Measurements from ENCODE around the gene HSD11B2. TPM values are rescaled to one million over a fixed set of nuclear protein-coding genes. Genes with fewer than 3 reads are reported as not detected.
A peak's percentile ranks its signal among the peaks of the same experiment; 100 is the strongest.

The HSD11B2 gene
- total RNA-seq = 0.23 TPM in 1 of 2 replicates, not detected in the other

GRCh38 chr16:67430977-67431774 is at the start of gene HSD11B2:
Gene HSD11B2 (plus strand): TSS chr16:67431121. CDS start chr16:67431249, 128 bp downstream.
- peak; percentile 72 for DNase-seq

GRCh38 chr16:67383284-67383683 is 47.6 kb upstream of the HSD11B2 start:
- DNase-seq = no peak

GRCh38 chr16:67384778-67385510 is 46.0 kb upstream of the HSD11B2 start:
- peak; percentile 71 for DNase-seq

GRCh38 chr16:67386861-67387455 is 44.0 kb upstream of the HSD11B2 start:
- DNase-seq = no peak

- no peak for DNase-seq
These were observed 43.3 kb upstream of the HSD11B2 start for GRCh38 chr16:67387479-67388079.

GRCh38 chr16:67388191-67388590 is 42.7 kb upstream of the HSD11B2 start:
- no peak for DNase-seq

- no peak for DNase-seq
These were observed 42.3 kb upstream of the HSD11B2 start for GRCh38 chr16:67388591-67388990.

GRCh38 chr16:67389911-67390815 is 40.8 kb upstream of the HSD11B2 start:
- no peak for DNase-seq

GRCh38 chr16:67390816-67391423 is 40.0 kb upstream of the HSD11B2 start:
- no peak for DNase-seq

- DNase-seq = no peak
These were observed 39.3 kb upstream of the HSD11B2 start for GRCh38 chr16:67391424-67392300.

- no peak for DNase-seq
These were observed 38.4 kb upstream of the HSD11B2 start for GRCh38 chr16:67392301-67393059.

- peak; percentile 84 for DNase-seq
These were observed 37.7 kb upstream of the HSD11B2 start, which contains the start of gene TPPP3 for GRCh38 chr16:67393111-67393787. Gene TPPP3 (minus strand): TSS chr16:67393498. CDS start chr16:67391111, 2,387 bp downstream.

- DNase-seq = peak; percentile 30
These were observed 37.1 kb upstream of the HSD11B2 start for GRCh38 chr16:67393788-67394154.

GRCh38 chr16:67394155-67395104 is 36.5 kb upstream of the HSD11B2 start:
- peak; percentile 32 for DNase-seq

GRCh38 chr16:67395105-67395457 is 35.8 kb upstream of the HSD11B2 start:
- DNase-seq = no peak

- DNase-seq = peak; percentile 41
These were observed 35.3 kb upstream of the HSD11B2 start for GRCh38 chr16:67395458-67396158.

Measured in dermis blood vessel endothelial cell (primary cell).